Measurements from ENCODE around the gene CSNK1A1L. TPM values are rescaled to one million over a fixed set of nuclear protein-coding genes. Genes with fewer than 3 reads are reported as not detected.

CSNK1A1L gene
- total and polyA plus RNA-seq, 2 of the 13 experiments (the other 11 are each of a cell fraction or from before 2014, with no cell fraction given) = not detected

DNA sequence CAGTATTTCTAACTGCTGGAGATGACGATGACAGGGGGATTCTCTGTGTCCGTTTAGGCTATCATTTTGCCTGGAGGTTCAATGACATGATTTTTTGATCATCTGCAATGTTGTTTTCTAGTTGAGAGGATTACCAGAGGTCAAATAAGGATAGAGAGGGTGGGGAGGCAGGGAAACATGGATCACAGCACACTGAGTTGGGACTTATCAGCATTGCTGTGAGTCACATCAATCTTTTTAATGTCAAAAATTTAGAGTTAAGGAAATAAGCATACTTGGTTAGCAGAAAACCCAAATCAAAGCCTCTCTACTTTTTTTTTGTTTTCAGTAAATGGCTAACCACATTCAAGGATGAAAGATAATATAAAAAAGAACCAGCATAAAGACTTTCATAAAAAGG, 43.0 kb upstream of the CSNK1A1L start:
- POLR2A ChIA-PET = no interaction called here
- Histone ChIP-seq H3K27ac (ENCODE audit: extremely low read length, insufficient read depth, low read length) (no peak overlapping the region), H3K79me2 (ENCODE audit: insufficient read depth, low read length) (no peaks in the 10 kb centered on the region), H3K9me3 (ENCODE audit: low read length) (no peaks in the 10 kb centered on the region), H3K36me3 (replicated peaks in 1 of 2; ENCODE audit: control insufficient read depth in 1 of 2, insufficient read depth in 2 of 2, low read length in 2 of 2) (no peaks in the 10 kb centered on the region), H4K20me1 (ENCODE audit: insufficient read depth, low read length) (no peaks in the 10 kb centered on the region), H2AFZ (ENCODE audit: low read length) (no peak overlapping the region), H3K27me3 (ENCODE audit: control insufficient read depth in 1 of 2, insufficient read depth in 2 of 2, low read length in 2 of 2) (no peaks in the 10 kb centered on the region), H3K9ac (ENCODE audit: insufficient read depth, low read depth, low read length) (no peak overlapping the region), H3K4me2 (ENCODE audit: low read depth, low read length) (no peak overlapping the region), H3K4me1 (ENCODE audit: insufficient read depth, low read length) (no peaks in the 10 kb centered on the region), H3K4me3 (replicated peaks in 1 of 3; ENCODE audit: insufficient read depth in 1 of 3, low read depth in 2 of 3, low read length in 3 of 3) (no peak overlapping the region)
- BruUV-seq (replicated peaks) = no TSS peak
- in situ Hi-C loops (cut with HindIII; ENCODE audit: extremely low pct_ligation_motif_present, low pct_unique_long_range_greater_than_20kb) (no loop called here), intact Hi-C loops (cut with micrococcal nuclease; ENCODE audit: unreplicated experiment) (no loop called here)
- ATAC-seq = no peak
- TF ChIP-seq HOXA3 (CRISPR knock-in tag; IDR thresholded peaks at IDR 0.05) (no peak), KDM4B (CRISPR knock-in tag; IDR thresholded peaks at IDR 0.05) (no peak), RCOR2 (CRISPR knock-in tag; IDR thresholded peaks at IDR 0.05) (no peak), ZSCAN30 (CRISPR knock-in tag; IDR thresholded peaks at IDR 0.05) (no peak)
- TF ChIP-seq, protein P1, sequence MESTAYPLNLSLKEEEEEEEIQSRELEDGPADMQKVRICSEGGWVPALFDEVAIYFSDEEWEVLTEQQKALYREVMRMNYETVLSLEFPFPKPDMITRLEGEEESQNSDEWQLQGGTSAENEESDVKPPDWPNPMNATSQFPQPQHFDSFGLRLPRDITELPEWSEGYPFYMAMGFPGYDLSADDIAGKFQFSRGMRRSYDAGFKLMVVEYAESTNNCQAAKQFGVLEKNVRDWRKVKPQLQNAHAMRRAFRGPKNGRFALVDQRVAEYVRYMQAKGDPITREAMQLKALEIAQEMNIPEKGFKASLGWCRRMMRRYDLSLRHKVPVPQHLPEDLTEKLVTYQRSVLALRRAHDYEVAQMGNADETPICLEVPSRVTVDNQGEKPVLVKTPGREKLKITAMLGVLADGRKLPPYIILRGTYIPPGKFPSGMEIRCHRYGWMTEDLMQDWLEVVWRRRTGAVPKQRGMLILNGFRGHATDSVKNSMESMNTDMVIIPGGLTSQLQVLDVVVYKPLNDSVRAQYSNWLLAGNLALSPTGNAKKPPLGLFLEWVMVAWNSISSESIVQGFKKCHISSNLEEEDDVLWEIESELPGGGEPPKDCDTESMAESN (CRISPR knock-in tag; conservative IDR thresholded peaks at IDR 0.05) = no peak
- WGBS (ENCODE audit: low lambda C conversion rate) = 2% methylated on average over 2 of the region's 2 CpGs
- no peak for FAIRE-seq
- DNase-seq (ENCODE audit: low spot score) = no peak
- CTCF ChIA-PET (ENCODE audit: low intra/inter-chr PET ratio, low total read pairs) = no interaction called here

DNA sequence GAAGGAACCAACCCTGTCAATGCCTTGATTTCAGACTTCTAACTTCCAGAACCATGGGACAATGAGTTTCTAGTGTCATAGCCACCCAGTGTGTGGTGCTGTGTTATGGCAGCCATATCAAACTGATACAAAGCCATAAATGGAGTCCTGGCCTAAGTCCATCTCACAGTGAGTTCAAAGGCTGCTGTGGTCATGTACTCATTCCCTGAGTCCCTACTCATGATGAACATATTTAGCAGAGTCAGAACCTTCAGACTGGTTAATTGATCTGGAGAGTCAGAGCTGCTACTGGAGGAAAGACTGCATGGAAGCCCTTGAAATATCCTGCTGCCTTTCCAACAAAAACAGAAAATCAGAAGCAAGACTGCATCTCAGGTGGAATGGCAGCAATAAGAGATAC, 39.2 kb upstream of the CSNK1A1L start:
- no peak overlapping the region for H2AFZ ChIP-seq (ENCODE audit: low read length)
- in situ Hi-C loops (cut with HindIII; ENCODE audit: extremely low pct_ligation_motif_present, low pct_unique_long_range_greater_than_20kb) (no loop called here), intact Hi-C loops (cut with micrococcal nuclease; ENCODE audit: unreplicated experiment) (no loop called here)
- no peaks in the 10 kb centered on the region for H3K79me2 ChIP-seq (ENCODE audit: insufficient read depth, low read length)
- H3K9me3 ChIP-seq (ENCODE audit: low read length) = no peaks in the 10 kb centered on the region
- BruUV-seq (replicated peaks) = no TSS peak
- ChIA-PET POLR2A (no interaction called here), CTCF (ENCODE audit: low intra/inter-chr PET ratio, low total read pairs) (no interaction called here)
- no peaks in the 10 kb centered on the region for H3K36me3 ChIP-seq (replicated peaks in 1 of 2; ENCODE audit: control insufficient read depth in 1 of 2, insufficient read depth in 2 of 2, low read length in 2 of 2)
- H4K20me1 ChIP-seq (ENCODE audit: insufficient read depth, low read length) = no peaks in the 10 kb centered on the region
- H3K27ac ChIP-seq (ENCODE audit: extremely low read length, insufficient read depth, low read length) = no peak overlapping the region
- no peaks in the 10 kb centered on the region for H3K4me1 ChIP-seq (ENCODE audit: insufficient read depth, low read length)
- DNase-seq (ENCODE audit: low spot score) = no peak
- H3K4me3 ChIP-seq (replicated peaks in 1 of 3; ENCODE audit: insufficient read depth in 1 of 3, low read depth in 2 of 3, low read length in 3 of 3) = no peak overlapping the region
- TF ChIP-seq ZNF460 (CRISPR knock-in tag; IDR thresholded peaks at IDR 0.05; ENCODE audit: borderline replicate concordance) = no peak
- no peak for TF ChIP-seq ZFP37 (CRISPR knock-in tag; IDR thresholded peaks at IDR 0.05; ENCODE audit: borderline replicate concordance)
- no peak for TF ChIP-seq MED1 (CRISPR knock-in tag; IDR thresholded peaks at IDR 0.05)
- TF ChIP-seq, protein P2, sequence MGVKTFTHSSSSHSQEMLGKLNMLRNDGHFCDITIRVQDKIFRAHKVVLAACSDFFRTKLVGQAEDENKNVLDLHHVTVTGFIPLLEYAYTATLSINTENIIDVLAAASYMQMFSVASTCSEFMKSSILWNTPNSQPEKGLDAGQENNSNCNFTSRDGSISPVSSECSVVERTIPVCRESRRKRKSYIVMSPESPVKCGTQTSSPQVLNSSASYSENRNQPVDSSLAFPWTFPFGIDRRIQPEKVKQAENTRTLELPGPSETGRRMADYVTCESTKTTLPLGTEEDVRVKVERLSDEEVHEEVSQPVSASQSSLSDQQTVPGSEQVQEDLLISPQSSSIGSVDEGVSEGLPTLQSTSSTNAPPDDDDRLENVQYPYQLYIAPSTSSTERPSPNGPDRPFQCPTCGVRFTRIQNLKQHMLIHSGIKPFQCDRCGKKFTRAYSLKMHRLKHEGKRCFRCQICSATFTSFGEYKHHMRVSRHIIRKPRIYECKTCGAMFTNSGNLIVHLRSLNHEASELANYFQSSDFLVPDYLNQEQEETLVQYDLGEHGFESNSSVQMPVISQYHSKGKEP (CRISPR knock-in tag; IDR thresholded peaks at IDR 0.05) = no peak
- no peak for TF ChIP-seq ZNF589 (CRISPR knock-in tag; conservative IDR thresholded peaks at IDR 0.05)
- no peak for TF ChIP-seq RARG (CRISPR knock-in tag; IDR thresholded peaks at IDR 0.05; ENCODE audit: low read depth)
- TF ChIP-seq, protein P3, sequence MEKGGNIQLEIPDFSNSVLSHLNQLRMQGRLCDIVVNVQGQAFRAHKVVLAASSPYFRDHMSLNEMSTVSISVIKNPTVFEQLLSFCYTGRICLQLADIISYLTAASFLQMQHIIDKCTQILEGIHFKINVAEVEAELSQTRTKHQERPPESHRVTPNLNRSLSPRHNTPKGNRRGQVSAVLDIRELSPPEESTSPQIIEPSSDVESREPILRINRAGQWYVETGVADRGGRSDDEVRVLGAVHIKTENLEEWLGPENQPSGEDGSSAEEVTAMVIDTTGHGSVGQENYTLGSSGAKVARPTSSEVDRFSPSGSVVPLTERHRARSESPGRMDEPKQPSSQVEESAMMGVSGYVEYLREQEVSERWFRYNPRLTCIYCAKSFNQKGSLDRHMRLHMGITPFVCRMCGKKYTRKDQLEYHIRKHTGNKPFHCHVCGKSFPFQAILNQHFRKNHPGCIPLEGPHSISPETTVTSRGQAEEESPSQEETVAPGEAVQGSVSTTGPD (CRISPR knock-in tag; IDR thresholded peaks at IDR 0.05) = no peak
- TF ChIP-seq HNRNPH1 (optimal IDR thresholded peaks at IDR 0.05; ENCODE audit: low read depth, low read length) = no peak
- no peak for TF ChIP-seq ZNF547 (CRISPR knock-in tag; IDR thresholded peaks at IDR 0.05)
- no peak for TF ChIP-seq NCOA1 (CRISPR knock-in tag; IDR thresholded peaks at IDR 0.05)
- no peak overlapping the region for H3K9ac ChIP-seq (ENCODE audit: insufficient read depth, low read depth, low read length)
- no peak for FAIRE-seq
- no peak overlapping the region for H3K4me2 ChIP-seq (ENCODE audit: low read depth, low read length)
- ATAC-seq = no peak
- no peaks in the 10 kb centered on the region for H3K27me3 ChIP-seq (ENCODE audit: control insufficient read depth in 1 of 2, insufficient read depth in 2 of 2, low read length in 2 of 2)
